Measurements from ENCODE around the gene THOC6.
A peak's percentile ranks its signal among the peaks of the same experiment; 100 is the strongest.

THOC6 gene

DNA sequence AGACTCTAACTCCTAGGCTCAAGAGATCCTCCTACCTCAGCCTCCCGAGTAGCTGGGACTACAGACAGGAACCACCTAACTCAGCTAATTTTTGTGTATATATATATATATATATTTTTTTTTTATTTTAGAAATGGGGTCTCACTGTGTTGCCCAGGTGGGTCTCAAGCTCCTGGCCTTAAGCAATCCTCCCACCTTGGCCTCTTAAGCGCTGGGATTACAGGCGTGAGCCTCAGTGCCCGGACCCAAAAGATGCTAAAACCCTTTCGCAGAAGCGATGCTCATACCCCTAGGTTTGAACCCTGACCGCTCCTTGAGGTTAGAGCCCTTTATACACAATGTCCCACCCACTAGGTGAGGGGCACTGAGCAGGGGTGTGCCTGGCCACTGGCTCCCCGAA lies 13.3 kb upstream of the THOC6 start:
- Histone ChIP-seq H2AK5ac (ENCODE audit: low read length) (no peak overlapping the region), H2BK15ac (replicated peaks; ENCODE audit: low read depth) (no peak overlapping the region), H3K4me1 (ENCODE audit: control insufficient read depth, low read depth, low read length) (peaks cover 23% of the 10 kb centered on the region), H3K18ac (ENCODE audit: low read length) (no peak overlapping the region), H3K4ac (ENCODE audit: low read depth, low read length) (no peak overlapping the region), H3K79me2 (ENCODE audit: control insufficient read depth, insufficient read depth, low read length) (no peaks in the 10 kb centered on the region), H3K27me3 (ENCODE audit: insufficient read depth, low read length, poor library complexity) (no peaks in the 10 kb centered on the region), H4K8ac (ENCODE audit: low read depth, low read length) (no peak overlapping the region), H3K27ac (ENCODE audit: low read depth, low read length) (no peak overlapping the region), H2BK120ac (ENCODE audit: low read depth, low read length) (no peak overlapping the region), H3K23ac (ENCODE audit: low read length) (peak overlapping the region; percentile 85), H3K4me3 (ENCODE audit: low read length) (no peak overlapping the region), H3K9ac (ENCODE audit: low read length) (no peak overlapping the region), H3K36me3 (ENCODE audit: control insufficient read depth, insufficient read depth, low read length) (peaks cover 2% of the 10 kb centered on the region), H3K4me2 (ENCODE audit: low read length) (no peak overlapping the region), H2BK5ac (ENCODE audit: low read length) (no peak overlapping the region), H4K5ac (ENCODE audit: low read length) (no peak overlapping the region), H3K79me1 (ENCODE audit: low read length) (no peaks in the 10 kb centered on the region), H3K56ac (ENCODE audit: low read length) (peak overlapping the region; percentile 2)
- no CpG with 5 or more reads among the region's 8 CpGs for whole genome bisulfite sequencing (ENCODE audit: extremely low coverage, insufficient coverage, low lambda C conversion rate)
- no peak for DNase-seq

DNA sequence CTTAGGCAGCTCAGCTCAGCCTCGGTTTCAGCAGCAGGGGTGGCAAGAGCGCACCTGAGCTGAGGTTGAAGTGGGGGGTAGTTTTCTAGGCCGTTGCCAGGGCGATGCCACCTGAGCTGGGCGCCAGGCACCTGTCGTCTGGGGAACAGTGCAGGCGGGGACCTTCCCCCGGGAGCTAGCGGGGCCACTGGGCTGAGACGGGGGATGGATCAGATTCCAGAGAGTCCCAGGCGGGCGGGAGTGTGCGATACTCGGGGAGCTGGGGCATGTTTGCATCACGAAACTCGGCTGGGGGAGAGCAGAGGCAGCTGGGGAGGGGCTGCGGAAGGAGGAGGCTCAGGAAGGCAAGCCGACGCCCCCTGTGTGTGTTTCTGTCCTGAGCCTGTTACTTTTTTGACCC lies 11.6 kb upstream of the THOC6 start:
- Histone ChIP-seq H3K56ac (ENCODE audit: low read length) (peak overlapping the region; percentile 58), H3K4ac (ENCODE audit: low read depth, low read length) (no peak overlapping the region), H2BK120ac (ENCODE audit: low read depth, low read length) (no peak overlapping the region), H3K27ac (ENCODE audit: low read depth, low read length) (no peak overlapping the region), H3K4me2 (ENCODE audit: low read length) (peak overlapping the region; percentile 5), H4K8ac (ENCODE audit: low read depth, low read length) (no peak overlapping the region), H3K4me3 (ENCODE audit: low read length) (no peak overlapping the region), H2AK5ac (ENCODE audit: low read length) (no peak overlapping the region), H3K27me3 (ENCODE audit: insufficient read depth, low read length, poor library complexity) (no peaks in the 10 kb centered on the region), H2BK15ac (replicated peaks; ENCODE audit: low read depth) (no peak overlapping the region), H3K23ac (ENCODE audit: low read length) (no peak overlapping the region), H2BK5ac (ENCODE audit: low read length) (no peak overlapping the region), H3K79me1 (ENCODE audit: low read length) (peaks cover 3% of the 10 kb centered on the region), H3K18ac (ENCODE audit: low read length) (no peak overlapping the region), H3K9ac (ENCODE audit: low read length) (no peak overlapping the region), H3K79me2 (ENCODE audit: control insufficient read depth, insufficient read depth, low read length) (peaks cover 13% of the 10 kb centered on the region), H3K4me1 (ENCODE audit: control insufficient read depth, low read depth, low read length) (peaks cover 12% of the 10 kb centered on the region), H4K5ac (ENCODE audit: low read length) (no peak overlapping the region), H3K36me3 (ENCODE audit: control insufficient read depth, insufficient read depth, low read length) (peaks cover 2% of the 10 kb centered on the region)
- DNase-seq: peak; percentile 37
- WGBS (ENCODE audit: extremely low coverage, insufficient coverage, low lambda C conversion rate): no CpG with 5 or more reads among the region's 19 CpGs

DNA sequence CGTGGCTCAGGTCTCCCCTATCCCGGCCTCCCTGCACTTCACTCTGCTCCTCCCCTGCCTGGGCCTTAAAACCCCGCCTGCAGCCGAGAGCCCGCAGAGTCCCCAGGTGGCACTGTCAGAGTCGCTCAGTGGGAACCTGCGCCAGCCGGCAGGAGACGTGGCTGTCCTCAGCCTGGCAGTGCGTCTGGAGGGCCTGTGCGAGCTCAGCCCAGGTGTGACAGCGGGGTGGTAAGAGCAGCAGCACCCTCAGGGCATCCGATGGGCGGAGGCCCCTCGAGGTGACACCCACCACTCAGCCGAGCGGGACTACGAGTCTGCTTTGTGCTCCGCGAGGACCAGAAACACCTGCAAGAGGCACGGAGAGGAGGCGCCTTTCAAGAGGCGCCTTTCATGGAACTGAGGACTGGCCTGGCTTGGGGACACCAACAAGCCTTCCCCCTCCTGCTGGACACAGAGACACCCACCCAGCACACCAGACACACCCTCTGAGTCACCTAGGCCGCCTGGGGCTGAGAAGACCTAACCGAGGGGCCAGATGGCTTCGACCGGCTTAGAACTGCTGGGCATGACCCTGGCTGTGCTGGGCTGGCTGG lies 10.9 kb upstream of the THOC6 start, which contains the start of gene CLDN9:
CLDN9 (plus strand) TSS at position 96 of the 593 bp plus-strand sequence; CDS start at position 536, 440 bp downstream.
- no peaks in the 10 kb centered on the region for H3K27me3 ChIP-seq (ENCODE audit: insufficient read depth, low read length, poor library complexity)
- H3K4me2 ChIP-seq (ENCODE audit: low read length): peak within 1 kb of the TSS; percentile 23
- no peak within 1 kb of the TSS for H3K4ac ChIP-seq (ENCODE audit: low read depth, low read length)
- H2BK5ac ChIP-seq (ENCODE audit: low read length): no peak within 1 kb of the TSS
- H3K4me3 ChIP-seq (ENCODE audit: low read length): no peak within 1 kb of the TSS
- H3K79me2 ChIP-seq (ENCODE audit: control insufficient read depth, insufficient read depth, low read length): peaks cover 17% of the 10 kb centered on the region
- no peak within 1 kb of the TSS for H3K27ac ChIP-seq (ENCODE audit: low read depth, low read length)
- H3K36me3 ChIP-seq (ENCODE audit: control insufficient read depth, insufficient read depth, low read length): peaks cover 2% of the 10 kb centered on the region
- no peak within 1 kb of the TSS for H2BK120ac ChIP-seq (ENCODE audit: low read depth, low read length)
- peaks cover 3% of the 10 kb centered on the region for H3K79me1 ChIP-seq (ENCODE audit: low read length)
- WGBS (ENCODE audit: extremely low coverage, insufficient coverage, low lambda C conversion rate): no CpG with 5 or more reads among the region's 27 CpGs
- H2AK5ac ChIP-seq (ENCODE audit: low read length): no peak within 1 kb of the TSS
- H4K8ac ChIP-seq (ENCODE audit: low read depth, low read length): no peak within 1 kb of the TSS
- no peak within 1 kb of the TSS for H4K5ac ChIP-seq (ENCODE audit: low read length)
- H3K4me1 ChIP-seq (ENCODE audit: control insufficient read depth, low read depth, low read length): peaks cover 6% of the 10 kb centered on the region
- no peak within 1 kb of the TSS for H3K18ac ChIP-seq (ENCODE audit: low read length)
- no peak within 1 kb of the TSS for H3K9ac ChIP-seq (ENCODE audit: low read length)
- no peak within 1 kb of the TSS for H3K23ac ChIP-seq (ENCODE audit: low read length)
- H3K56ac ChIP-seq (ENCODE audit: low read length): peak within 1 kb of the TSS; percentile 58
- DNase-seq: peak; percentile 54
- H2BK15ac ChIP-seq (replicated peaks; ENCODE audit: low read depth): no peak within 1 kb of the TSS

DNA sequence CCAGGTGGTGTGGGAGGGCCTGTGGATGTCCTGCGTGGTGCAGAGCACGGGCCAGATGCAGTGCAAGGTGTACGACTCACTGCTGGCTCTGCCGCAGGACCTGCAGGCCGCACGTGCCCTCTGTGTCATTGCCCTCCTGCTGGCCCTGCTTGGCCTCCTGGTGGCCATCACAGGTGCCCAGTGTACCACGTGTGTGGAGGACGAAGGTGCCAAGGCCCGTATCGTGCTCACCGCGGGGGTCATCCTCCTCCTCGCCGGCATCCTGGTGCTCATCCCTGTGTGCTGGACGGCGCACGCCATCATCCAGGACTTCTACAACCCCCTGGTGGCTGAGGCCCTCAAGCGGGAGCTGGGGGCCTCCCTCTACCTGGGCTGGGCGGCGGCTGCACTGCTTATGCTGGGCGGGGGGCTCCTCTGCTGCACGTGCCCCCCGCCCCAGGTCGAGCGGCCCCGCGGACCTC lies 10.3 kb upstream of the THOC6 start:
- no peaks in the 10 kb centered on the region for H3K27me3 ChIP-seq (ENCODE audit: insufficient read depth, low read length, poor library complexity)

DNA sequence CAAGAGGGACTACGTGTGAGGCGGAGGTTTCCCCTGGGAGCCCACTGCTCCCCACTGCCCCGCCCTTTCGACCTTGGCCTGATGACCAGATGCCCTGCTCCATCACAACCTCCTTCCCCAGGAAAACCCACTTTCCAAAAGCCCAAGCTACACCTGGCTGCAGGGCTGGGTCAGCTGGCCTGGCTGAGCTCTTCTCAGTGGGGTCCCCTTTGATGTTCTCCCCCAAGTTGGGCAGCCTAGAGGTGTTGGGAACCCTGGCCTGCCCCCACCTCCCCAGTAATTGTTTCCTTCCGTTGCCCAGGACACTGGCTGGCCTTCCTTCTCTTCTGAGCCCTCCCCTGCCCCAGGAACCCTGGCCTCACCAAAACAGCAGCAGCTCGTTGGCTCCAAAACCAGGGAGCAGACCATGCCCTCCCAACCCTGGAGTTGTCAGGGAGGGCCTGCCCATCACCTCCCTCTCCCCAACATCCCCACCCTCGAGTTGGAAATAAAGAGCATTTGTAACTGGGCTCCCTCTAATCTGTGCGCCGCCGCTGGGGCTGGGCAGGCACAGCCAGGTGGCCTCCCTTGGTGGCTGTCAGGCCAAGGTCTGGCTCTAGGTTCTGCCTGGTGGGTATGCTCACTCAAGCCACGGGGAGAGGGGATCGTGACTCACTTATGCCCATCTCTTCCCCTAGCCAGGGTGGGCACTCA lies 9.7 kb upstream of the THOC6 start:
- no peak overlapping the region for H2BK15ac ChIP-seq (replicated peaks; ENCODE audit: low read depth)
- H3K27me3 ChIP-seq (ENCODE audit: insufficient read depth, low read length, poor library complexity): no peaks in the 10 kb centered on the region
- H3K36me3 ChIP-seq (ENCODE audit: control insufficient read depth, insufficient read depth, low read length): peaks cover 2% of the 10 kb centered on the region
- no peak overlapping the region for H3K56ac ChIP-seq (ENCODE audit: low read length)
- H3K79me2 ChIP-seq (ENCODE audit: control insufficient read depth, insufficient read depth, low read length): peaks cover 17% of the 10 kb centered on the region
- no peak overlapping the region for H2AK5ac ChIP-seq (ENCODE audit: low read length)
- H3K27ac ChIP-seq (ENCODE audit: low read depth, low read length): no peak overlapping the region
- H3K4ac ChIP-seq (ENCODE audit: low read depth, low read length): no peak overlapping the region
- H3K23ac ChIP-seq (ENCODE audit: low read length): no peak overlapping the region
- H4K8ac ChIP-seq (ENCODE audit: low read depth, low read length): no peak overlapping the region
- H3K4me3 ChIP-seq (ENCODE audit: low read length): no peak overlapping the region
- no peaks in the 10 kb centered on the region for H3K4me1 ChIP-seq (ENCODE audit: control insufficient read depth, low read depth, low read length)
- WGBS (ENCODE audit: extremely low coverage, insufficient coverage, low lambda C conversion rate): no CpG with 5 or more reads among the region's 12 CpGs
- H2BK120ac ChIP-seq (ENCODE audit: low read depth, low read length): no peak overlapping the region
- no peak overlapping the region for H4K5ac ChIP-seq (ENCODE audit: low read length)
- no peak overlapping the region for H3K4me2 ChIP-seq (ENCODE audit: low read length)
- H2BK5ac ChIP-seq (ENCODE audit: low read length): no peak overlapping the region
- no peak overlapping the region for H3K9ac ChIP-seq (ENCODE audit: low read length)
- H3K79me1 ChIP-seq (ENCODE audit: low read length): peaks cover 3% of the 10 kb centered on the region
- no peak overlapping the region for H3K18ac ChIP-seq (ENCODE audit: low read length)
- DNase-seq: no peak

More for the DNA sequence above, 10.3 kb upstream of the THOC6 start:
- Histone ChIP-seq H3K23ac (ENCODE audit: low read length) (no peak overlapping the region), H3K36me3 (ENCODE audit: control insufficient read depth, insufficient read depth, low read length) (peaks cover 2% of the 10 kb centered on the region), H3K27ac (ENCODE audit: low read depth, low read length) (no peak overlapping the region), H4K5ac (ENCODE audit: low read length) (no peak overlapping the region), H2AK5ac (ENCODE audit: low read length) (no peak overlapping the region), H2BK120ac (ENCODE audit: low read depth, low read length) (no peak overlapping the region), H4K8ac (ENCODE audit: low read depth, low read length) (no peak overlapping the region), H3K56ac (ENCODE audit: low read length) (no peak overlapping the region), H2BK15ac (replicated peaks; ENCODE audit: low read depth) (no peak overlapping the region), H3K4me2 (ENCODE audit: low read length) (no peak overlapping the region), H3K4ac (ENCODE audit: low read depth, low read length) (no peak overlapping the region), H2BK5ac (ENCODE audit: low read length) (no peak overlapping the region), H3K4me1 (ENCODE audit: control insufficient read depth, low read depth, low read length) (peaks cover 3% of the 10 kb centered on the region), H3K18ac (ENCODE audit: low read length) (no peak overlapping the region), H3K79me2 (ENCODE audit: control insufficient read depth, insufficient read depth, low read length) (peaks cover 17% of the 10 kb centered on the region), H3K4me3 (ENCODE audit: low read length) (no peak overlapping the region), H3K79me1 (ENCODE audit: low read length) (peaks cover 3% of the 10 kb centered on the region), H3K9ac (ENCODE audit: low read length) (no peak overlapping the region)
- WGBS (ENCODE audit: extremely low coverage, insufficient coverage, low lambda C conversion rate): no CpG with 5 or more reads among the region's 27 CpGs
- no peak for DNase-seq

Data from mesendoderm (in vitro differentiated cells).